ENCODE measurements around the gene DARS1.

Gene DARS1

GRCh38 chr2:135980434-135981079 is 4.9 kb downstream of the DARS1 start (continued):
- TF ChIP-seq TOX (CRISPR knock-in tag; IDR thresholded peaks at IDR 0.05; ENCODE audit: borderline replicate concordance) = no peak

- ATAC-seq = no peak
- TF ChIP-seq TCF4 (CRISPR knock-in tag; IDR thresholded peaks at IDR 0.05; ENCODE audit: borderline replicate concordance) (no peak), CREB5 (CRISPR knock-in tag; IDR thresholded peaks at IDR 0.05; ENCODE audit: low read depth) (no peak), CSDC2 (CRISPR knock-in tag; IDR thresholded peaks at IDR 0.05) (no peak), ZNF70 (CRISPR knock-in tag; IDR thresholded peaks at IDR 0.05) (no peak), ZFP30 (CRISPR knock-in tag; IDR thresholded peaks at IDR 0.05) (no peak), ZNF565 (CRISPR knock-in tag; conservative IDR thresholded peaks at IDR 0.05; ENCODE audit: low read depth) (no peak), RARB (CRISPR knock-in tag; IDR thresholded peaks at IDR 0.05) (no peak), OSR1 (CRISPR knock-in tag; IDR thresholded peaks at IDR 0.05) (no peak), PPARA (CRISPR knock-in tag; IDR thresholded peaks at IDR 0.05; ENCODE audit: borderline replicate concordance) (no peak)
Observed at GRCh38 chr2:135975702-135976101, 9.7 kb downstream of the DARS1 start.

- TF ChIP-seq ESRRG (CRISPR knock-in tag; IDR thresholded peaks at IDR 0.05) (no peak), ZFP30 (CRISPR knock-in tag; IDR thresholded peaks at IDR 0.05) (no peak), ZNF565 (CRISPR knock-in tag; conservative IDR thresholded peaks at IDR 0.05; ENCODE audit: low read depth) (no peak), OSR1 (CRISPR knock-in tag; IDR thresholded peaks at IDR 0.05) (no peak), RARB (CRISPR knock-in tag; IDR thresholded peaks at IDR 0.05) (no peak), POU6F1 (CRISPR knock-in tag; IDR thresholded peaks at IDR 0.05; ENCODE audit: borderline replicate concordance, low read depth) (no peak), ZC3H10 (CRISPR knock-in tag; IDR thresholded peaks at IDR 0.05) (no peak), ZNF8 (CRISPR knock-in tag; IDR thresholded peaks at IDR 0.05) (no peak), GLIS3 (CRISPR knock-in tag; IDR thresholded peaks at IDR 0.05) (no peak), ZFP3 (CRISPR knock-in tag; IDR thresholded peaks at IDR 0.05) (no peak), ARNTL (CRISPR knock-in tag; IDR thresholded peaks at IDR 0.05; ENCODE audit: borderline replicate concordance, low read depth) (no peak), CSDC2 (CRISPR knock-in tag; IDR thresholded peaks at IDR 0.05) (no peak), TSHZ2 (CRISPR knock-in tag; IDR thresholded peaks at IDR 0.05) (no peak), PPARA (CRISPR knock-in tag; IDR thresholded peaks at IDR 0.05; ENCODE audit: borderline replicate concordance) (no peak), TCF4 (CRISPR knock-in tag; IDR thresholded peaks at IDR 0.05; ENCODE audit: borderline replicate concordance) (no peak), CSRNP3 (CRISPR knock-in tag; IDR thresholded peaks at IDR 0.05) (no peak), CREB5 (CRISPR knock-in tag; IDR thresholded peaks at IDR 0.05; ENCODE audit: low read depth) (no peak)
- ATAC-seq = no peak
Observed at GRCh38 chr2:135974036-135974435, 11.4 kb downstream of the DARS1 start.
